CD4-positive, alpha-beta T cell treated with Interleukin-6 at 100 ng/mL for 8 hours (primary cell): ENCODE data around the gene WEE1.
"Not testable (repeated sequence)": the region's sequence is repeated elsewhere in the genome, so short reads cannot be mapped to it uniquely, and the experiment has no call there.

ENCODE experiments used
- DNase-seq: peaks from one replicate; pipeline ENCODE4 v3.0.0-alpha.2; 2020; ENCODE audit warnings: mixed read lengths, low spot score

Gene WEE1

DNA sequence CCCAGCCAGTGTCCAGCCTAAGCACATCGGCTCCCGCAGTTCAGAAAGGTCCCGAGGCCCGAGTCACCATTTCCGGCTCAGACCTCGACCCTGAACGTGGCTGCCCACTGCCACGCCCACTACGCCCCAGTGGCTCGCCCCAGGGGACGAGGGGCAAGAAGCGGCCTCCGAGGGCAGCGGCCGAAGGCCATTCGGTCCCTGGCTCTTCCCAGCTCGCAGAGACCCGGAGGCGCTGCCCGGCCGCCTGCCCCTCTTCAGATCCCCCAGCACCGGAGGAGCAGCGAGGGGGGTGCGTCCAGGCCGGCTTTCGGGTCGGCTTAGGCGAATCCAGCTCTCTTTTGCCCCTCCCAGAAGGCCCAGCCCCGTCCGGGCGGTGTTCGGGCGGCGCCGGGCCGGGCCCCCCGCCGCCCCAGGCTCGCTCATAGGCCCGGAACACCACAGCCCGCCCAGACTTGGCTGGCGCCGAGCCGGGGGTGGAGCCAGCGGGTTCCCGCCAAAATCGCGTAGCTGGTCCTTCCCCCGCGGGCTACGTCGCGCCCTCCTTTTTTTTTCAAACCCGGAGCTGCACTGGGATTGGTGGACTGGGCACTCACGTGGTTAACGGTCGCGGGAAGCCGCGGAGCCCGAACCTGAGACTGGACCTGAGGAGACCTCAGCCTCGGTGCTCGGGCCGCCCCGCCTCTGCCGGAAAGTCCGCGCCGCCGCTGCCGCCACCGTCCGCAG lies at the start of gene WEE1:
TSS of gene WEE1 (plus strand) at position 619 of the 723 bp plus-strand sequence. CDS start 264 bp downstream, outside the sequence.
- peak; percentile 94 for DNase-seq

DNA sequence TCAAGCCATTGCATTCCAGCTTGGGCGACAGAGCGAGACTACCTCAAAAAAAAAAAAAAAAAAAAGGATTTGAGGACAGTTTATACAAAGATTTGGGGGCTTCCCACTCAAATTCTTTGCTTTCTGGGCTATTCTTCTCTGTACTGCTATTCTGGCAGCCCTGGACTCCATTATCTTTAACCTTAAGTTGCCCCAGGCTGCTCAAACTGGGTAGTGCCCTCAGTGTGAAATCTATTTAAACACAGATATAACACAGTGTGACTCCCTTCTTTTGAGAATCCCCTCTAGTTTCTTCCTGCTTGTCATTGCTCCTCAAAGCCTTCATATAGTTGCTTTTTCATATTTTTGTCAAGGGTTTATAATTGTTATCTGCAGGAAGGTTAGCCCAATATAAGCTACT lies 49.5 kb upstream of the WEE1 start:
- DNase-seq: no peak

DNA sequence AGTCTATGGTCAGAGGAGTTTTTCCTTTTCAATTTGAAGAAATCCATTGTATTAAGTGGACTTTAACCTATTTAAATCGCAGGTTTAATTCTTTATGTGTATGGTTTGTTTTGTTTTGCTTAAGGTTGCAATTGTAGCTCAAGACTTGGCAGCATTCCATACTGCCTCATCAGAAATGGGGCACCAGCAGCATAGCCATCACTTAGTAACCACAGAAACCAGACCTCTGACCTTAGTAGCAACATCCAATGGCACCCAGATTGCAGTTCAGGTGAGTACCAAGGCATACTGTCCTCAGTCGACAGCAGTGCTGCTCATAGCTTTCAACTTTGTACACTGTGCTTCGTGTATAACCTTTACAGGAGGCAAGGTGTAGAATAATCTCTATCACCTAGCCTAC lies 48.4 kb upstream of the WEE1 start:
- no peak for DNase-seq

- no peak for DNase-seq
Observed at GRCh38 chr11:9527481-9528135, 45.9 kb upstream of the WEE1 start.

DNA sequence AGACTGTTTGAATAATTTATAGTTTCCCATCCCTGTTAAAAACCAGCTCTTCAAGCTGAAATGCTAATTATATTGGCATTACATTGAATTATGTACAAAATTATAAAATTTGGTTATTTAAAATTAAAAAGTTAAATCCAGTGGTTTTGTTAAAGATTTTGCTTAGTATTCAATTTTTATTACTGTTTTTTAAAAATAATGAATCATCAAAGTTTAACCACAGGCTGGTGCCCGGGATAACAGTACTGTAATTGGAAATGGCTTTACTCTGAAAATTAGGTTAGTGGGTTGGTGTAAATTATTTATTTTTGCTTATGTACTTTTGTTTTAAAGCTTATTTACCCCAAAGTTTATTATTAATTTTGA lies 45.4 kb upstream of the WEE1 start:
- DNase-seq: no peak

DNA sequence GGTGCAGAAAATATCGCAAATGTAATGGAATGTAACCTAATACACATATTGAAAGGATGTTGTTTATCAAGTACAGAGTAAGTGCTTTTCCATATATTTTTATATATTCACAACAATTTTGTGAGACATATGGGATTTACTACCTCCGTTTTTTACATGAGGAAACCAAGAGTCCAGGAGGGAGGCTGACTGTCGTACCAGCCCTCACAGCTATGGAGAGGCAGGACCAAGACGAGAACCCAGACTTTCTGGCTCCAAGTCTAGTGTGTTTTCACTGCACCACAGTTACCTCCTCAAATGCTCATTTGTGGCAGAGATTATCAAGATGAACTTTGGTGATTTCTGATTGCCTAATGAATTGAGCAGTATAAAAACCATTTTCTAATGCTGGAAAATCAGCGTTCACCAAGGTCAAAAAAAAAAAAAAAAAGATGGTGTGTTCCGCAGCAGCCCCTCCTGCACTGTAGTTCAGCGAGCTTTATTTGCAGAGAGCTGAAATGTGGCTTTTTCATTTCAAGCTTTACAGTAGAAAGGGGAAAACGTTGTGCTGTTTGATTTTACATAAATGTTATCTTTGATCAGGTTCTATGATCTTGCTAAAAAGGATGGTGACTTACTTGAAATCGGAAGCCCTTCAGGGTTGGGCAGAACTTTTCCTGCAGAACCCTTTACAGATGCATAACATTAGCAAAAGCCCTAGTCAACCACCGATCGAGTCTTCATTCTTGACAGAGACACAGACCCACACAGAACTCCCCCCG lies 44.7 kb upstream of the WEE1 start:
- no peak for DNase-seq

DNA sequence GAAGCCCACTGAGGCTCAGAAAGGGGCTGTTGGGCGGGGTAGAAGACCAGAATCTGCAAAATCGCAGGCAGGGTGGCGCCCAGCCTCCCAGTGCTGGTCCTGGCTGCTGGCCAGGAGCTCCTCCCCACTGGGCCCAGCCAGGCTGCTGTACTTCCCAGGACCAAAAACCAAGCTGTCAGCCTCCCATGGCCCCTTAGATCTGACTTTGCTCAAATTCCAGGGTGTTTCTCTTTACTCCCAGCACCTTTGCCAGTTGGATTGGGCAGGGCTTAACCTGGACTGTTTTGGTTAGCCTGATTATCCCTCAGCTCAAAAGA lies 44.2 kb upstream of the WEE1 start:
- DNase-seq: no peak

DNA sequence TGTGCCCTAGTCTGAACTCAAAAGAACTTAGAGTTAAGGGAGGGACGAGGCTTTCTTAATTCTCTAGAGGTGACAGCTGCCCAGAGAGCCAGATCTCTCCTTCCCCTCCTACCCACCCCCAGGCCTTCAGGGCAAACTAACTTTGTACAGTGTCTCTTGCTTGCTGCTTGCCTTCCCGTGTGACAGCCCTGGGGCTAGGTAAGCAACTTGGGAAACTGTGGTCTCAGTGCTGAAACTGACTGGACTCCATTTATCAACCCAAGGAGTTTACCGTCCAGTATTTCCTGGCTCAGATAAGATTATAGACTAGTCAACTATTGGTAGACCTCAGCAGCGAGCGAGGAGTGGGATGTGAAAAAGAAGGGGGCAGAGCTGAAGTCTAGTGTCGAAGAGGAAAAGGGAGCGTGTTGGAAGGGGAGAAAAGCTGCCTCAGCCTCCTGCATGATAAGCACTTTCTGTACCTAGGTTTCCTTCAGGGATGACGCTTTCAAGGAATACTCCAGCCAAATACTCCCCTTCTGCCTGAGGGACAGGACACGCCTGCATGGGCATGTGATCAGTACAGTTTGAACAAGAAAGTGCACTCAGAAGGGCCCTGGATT lies 43.3 kb upstream of the WEE1 start:
- no peak for DNase-seq

DNA sequence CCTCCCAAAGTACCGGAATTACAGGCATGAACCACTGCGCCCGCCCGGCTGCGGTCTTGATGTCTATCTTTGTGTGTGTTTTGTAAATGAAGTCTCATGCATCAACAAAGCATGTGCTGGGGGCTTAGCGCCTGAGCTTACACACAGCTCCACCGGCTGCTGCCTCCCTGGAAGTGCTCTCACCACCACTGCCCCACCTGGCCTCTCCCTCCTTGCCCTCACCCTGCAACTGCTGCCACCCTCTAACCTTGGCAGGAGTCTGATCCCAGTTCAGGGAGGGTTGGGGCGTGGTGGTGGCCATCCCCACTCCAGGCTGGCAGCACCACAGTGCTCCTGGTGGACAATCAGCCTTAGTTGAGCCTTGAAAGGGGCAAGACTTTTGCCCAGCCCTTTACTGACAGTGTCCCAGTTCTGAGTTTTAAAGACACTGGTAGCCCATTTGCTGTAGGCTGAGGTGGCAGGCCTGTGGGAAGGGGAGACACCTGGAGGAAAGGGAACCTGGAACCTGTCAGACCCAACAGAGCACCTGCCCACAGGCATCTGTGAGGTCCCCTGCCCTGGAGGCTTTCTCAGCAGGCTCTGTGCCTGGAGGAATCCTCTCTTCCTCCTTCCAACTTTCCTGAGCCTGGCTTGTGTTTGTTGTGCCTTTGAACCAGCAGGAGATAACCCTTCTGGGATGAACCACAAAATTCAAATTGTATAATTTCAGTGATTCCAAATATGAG lies 42.4 kb upstream of the WEE1 start:
- no peak for DNase-seq

DNA sequence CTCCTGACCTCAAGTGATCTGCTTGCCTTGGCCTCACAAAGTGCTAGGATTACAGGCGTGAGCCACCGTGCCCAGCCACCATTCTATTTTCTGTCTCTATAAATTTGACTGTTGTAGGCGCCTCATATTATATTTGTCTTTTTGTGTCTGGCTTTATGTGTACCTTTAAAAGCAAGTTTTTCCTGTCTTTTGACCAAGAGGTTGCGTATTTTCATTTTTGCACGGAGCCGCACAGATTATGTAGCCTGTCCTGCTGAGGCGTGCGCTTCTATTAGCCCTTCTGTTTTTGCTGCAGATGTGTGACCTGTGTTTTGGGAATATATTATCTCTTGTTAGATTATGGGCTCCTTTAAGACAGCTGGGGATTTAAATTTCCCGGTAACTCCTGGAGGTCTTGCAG lies 40.4 kb upstream of the WEE1 start:
- no peak for DNase-seq

DNA sequence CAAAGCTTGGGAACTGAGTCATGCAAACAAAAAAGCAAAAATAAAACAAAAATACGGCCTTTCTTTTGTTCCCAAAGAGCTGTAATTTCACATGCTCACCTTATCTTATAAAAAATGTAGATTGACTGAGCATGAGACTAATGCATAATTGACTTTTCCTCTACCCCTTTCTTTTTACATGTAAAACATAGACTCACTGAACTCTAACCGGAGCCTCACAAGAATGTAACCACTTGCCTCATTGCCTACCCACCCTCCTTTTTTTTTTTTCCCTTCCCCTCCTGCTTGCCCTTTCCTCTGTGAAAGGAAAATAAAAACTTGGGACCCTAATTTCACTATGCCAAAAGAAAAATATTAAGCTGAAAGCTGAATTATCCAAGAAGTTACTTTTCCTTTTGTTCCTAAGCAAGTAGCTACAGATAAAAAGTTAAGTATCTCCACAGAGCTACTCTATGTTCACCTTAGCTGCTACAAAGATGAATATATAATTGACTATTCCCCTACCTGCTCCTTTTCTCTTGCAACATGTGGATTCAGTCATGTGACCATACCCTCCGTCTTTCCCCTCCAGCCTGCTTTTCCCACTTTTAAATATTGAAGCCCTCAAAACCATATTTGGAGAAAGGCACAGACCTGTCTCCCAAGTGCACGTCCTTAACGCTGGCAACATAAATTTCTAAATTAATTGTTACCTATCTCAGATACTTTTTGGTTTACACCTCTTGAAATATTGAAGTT lies 39.6 kb upstream of the WEE1 start:
- no peak for DNase-seq

GRCh38 chr11:9535189-9535781 lies 38.2 kb upstream of the WEE1 start:
- peak; percentile 75 for DNase-seq

- DNase-seq: no peak
Observed at GRCh38 chr11:9538548-9538947, 34.9 kb upstream of the WEE1 start.

DNA sequence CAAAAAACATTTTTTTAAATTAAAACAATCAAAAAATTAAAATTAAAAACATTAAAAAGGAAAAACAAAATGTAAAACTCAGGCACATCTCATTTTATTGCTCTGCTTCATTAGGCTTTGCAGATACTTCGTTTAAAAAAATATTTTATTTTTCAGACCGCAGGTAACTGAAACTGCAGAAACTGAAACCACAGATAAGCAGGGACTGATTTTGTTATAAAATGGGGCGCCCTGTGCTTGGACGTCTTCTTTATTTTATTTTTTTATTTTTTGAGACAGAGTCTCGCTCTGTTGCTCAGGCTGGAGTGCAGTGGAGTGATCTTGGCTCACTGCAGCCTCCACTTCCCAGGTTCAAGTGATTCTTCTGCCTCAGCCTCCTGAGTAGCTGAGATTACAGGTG lies 24.3 kb upstream of the WEE1 start:
- not testable (repeated sequence) for DNase-seq

GRCh38 chr11:9550191-9550628 lies 23.3 kb upstream of the WEE1 start:
- DNase-seq: no peak

GRCh38 chr11:9561279-9561982 lies 12.0 kb upstream of the WEE1 start:
- no peak for DNase-seq

- no peak for DNase-seq
Observed at GRCh38 chr11:9562716-9563115, 10.8 kb upstream of the WEE1 start.

- DNase-seq: no peak
Observed at GRCh38 chr11:9563196-9563730, 10.2 kb upstream of the WEE1 start.

GRCh38 chr11:9565822-9566560 lies 7.5 kb upstream of the WEE1 start:
- peak; percentile 70 for DNase-seq
